LNCAP (cell line): Measurements from ENCODE around the gene SMARCC1.

Experiments used
- TF ChIP-seq, protein P1 (sequence below): fragments of 450-650 bp; IDR thresholded peaks from 2 replicates; pipeline ENCODE4 v1.5.1; 2017; ENCODE audit warnings: mild to moderate bottlenecking

The SMARCC1 gene

DNA sequence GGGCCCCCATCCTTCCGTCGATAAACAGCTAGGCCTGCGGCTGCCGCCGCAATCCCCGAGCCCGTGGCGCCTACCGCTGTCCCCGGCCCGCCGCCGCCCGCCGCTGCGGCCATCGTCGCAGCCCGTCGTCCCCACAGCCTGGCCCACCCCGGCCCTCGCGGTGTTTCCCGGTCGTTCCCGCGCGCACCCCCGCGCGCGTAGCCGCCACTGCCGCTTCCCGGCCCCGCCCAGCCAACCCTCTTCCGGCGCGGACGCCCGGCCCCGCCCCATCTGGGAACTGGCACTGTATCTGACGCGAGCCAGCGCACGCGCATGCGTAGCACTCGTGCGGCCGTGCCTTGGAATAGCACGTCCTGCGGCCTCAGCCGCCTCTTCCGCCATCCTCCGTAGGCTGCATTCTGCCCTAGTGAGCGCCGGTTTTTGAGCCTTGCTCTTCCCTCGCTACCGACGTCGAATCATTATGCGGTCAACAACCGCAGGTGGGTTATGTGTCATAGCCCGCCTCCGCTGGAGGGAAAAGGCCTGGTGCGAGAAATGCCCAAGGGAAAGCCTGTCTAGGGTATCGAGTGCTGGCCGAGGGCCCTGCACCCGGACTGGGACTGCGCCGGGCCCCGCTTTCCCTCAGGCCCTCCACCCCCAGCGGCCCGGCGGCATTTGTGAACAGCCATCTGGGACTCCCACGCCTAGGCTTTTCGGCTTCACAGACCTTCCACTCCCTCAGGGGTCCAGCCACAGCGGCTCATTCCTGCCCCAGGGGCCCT lies at the start of gene SMARCC1:
TSS of gene SMARCC1 (minus strand) at position 209 of the 761 bp plus-strand sequence. CDS start at position 113, 96 bp downstream.
- TF ChIP-seq, protein P1, sequence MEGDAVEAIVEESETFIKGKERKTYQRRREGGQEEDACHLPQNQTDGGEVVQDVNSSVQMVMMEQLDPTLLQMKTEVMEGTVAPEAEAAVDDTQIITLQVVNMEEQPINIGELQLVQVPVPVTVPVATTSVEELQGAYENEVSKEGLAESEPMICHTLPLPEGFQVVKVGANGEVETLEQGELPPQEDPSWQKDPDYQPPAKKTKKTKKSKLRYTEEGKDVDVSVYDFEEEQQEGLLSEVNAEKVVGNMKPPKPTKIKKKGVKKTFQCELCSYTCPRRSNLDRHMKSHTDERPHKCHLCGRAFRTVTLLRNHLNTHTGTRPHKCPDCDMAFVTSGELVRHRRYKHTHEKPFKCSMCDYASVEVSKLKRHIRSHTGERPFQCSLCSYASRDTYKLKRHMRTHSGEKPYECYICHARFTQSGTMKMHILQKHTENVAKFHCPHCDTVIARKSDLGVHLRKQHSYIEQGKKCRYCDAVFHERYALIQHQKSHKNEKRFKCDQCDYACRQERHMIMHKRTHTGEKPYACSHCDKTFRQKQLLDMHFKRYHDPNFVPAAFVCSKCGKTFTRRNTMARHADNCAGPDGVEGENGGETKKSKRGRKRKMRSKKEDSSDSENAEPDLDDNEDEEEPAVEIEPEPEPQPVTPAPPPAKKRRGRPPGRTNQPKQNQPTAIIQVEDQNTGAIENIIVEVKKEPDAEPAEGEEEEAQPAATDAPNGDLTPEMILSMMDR: no peak

DNA sequence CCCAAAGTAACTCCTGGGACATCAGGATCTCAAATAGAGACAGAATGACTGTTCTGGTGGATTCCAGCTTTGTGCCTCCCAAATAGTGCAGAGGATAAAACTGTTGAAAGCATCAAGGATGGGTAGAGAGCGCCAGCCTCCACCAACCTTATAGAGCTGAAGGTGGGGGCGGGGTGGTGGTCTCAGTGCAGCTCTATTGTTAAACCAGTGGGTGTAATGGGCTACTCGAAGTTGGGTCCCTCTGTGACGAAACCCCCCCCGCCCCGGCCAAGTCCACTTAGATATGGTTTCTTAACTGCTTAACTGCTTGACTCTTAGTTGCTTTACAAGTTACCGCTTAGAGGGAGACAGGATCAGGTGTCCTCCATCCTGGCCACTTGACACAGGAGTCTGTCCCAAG lies 43.9 kb upstream of the SMARCC1 start:
- TF ChIP-seq, protein P1: no peak

DNA sequence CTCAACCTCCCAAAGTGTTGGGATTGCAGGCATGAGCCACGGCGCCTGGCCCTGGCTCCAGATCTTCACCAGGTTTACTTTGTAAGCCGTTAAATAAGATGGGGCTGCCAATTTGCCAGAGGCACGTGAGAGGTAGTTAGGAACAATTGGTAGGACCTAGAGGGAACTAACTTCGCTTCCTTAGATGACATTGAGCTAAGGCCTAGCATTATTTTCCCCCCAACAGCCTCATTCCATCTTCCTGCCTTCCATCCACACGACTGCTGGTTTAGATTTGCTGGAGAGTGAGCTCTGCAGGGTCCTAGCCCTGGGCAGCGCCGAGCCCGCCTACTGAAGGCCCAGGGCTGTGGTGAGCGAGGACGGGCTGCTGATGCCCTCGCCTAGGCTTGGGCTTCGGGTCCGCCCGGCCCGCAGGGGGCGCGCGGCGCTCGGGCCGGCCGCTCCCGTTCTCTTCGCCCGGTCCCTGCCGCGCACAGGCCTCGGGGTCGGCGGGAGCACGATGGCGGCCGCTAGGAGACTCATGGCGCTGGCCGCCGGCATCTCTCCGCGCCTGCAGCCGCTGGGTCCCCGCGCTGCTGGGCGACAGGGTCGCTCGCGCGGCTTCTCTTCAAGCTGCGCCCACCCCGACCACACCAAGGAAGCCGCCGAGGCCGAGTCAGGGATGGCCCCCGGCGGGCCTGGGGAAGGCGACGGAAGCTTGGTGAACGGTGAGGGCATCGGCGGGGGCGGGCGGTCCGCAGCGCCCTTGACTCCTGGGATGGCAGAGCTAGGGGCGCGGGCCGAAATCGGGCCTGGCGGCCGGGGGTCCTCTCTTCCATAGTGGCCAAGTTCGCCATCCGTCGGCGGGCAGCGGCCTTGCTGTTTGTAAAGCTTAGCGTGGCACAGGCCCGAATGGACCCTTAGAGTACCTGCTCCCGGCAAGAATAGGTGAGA lies 43.1 kb upstream of the SMARCC1 start:
- TF ChIP-seq, protein P1: peak; percentile 95

DNA sequence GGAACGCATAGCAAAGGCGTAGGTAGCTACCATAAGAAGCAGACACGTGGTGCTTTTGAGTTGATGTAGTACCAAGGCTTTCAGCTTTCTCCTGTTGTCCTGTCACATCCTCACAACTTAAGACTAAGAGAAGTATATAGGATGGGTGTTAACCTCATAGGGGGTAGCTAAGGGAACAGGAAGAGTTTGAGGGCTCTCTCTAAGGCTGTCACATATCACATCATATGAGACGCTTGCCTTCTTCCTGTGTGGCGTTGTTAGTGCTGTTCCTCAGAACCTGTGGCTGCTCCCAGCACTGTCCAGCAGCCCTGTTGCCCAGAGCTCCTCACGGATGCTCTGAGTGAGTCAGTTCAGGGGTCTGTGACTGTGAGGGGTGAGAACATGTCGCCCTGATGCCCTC lies 35.9 kb upstream of the SMARCC1 start:
- TF ChIP-seq, protein P1: no peak

DNA sequence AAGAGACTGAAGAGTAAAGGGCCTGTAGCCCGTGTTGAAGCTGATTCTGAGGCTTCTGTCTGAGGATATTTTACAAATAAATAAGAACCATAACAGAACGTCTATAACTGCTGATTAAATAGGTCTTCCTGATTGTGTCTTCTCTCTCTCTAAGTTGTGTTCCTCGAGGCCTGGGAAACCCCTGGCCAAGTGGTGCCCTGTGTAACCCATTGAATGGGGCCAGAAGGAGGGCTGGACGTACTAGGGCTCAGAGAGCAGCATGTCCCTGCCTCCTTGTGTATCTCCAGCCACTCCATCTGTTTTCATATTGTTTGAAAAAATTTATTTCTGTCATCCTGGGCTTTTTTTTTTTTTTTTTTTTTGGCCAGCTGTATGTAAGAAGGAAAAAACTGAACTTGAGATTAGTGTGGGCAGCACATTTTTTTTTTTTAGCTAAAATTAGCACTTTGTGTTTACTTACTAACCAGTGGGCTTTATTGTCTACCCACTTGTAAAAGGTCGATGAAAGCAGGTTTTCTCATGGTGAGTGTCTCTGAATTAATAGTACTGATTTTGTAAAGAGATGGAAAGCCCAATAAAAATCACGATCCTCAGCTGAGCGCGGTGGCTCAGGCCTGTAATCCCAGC lies 32.0 kb upstream of the SMARCC1 start:
- TF ChIP-seq, protein P1: no peak

DNA sequence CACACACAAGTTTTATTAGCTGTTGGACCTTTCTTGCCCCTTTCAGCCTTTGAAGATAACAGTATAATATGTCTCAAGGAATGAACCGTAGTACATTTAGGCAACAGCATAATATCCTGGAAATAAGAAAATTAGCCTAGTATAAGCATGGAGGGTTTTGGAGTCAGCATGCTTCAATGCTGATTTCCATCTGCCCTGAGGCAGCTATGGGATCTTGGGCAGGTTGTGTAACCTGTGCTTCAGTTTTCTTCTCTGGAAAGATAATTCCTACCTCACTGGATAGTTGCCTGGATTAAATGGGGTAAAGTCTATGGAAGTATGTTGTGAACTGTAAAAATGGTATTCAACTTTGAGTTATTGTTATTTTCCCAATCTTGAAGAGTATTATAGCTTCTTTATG lies 22.9 kb upstream of the SMARCC1 start:
- TF ChIP-seq, protein P1: no peak

DNA sequence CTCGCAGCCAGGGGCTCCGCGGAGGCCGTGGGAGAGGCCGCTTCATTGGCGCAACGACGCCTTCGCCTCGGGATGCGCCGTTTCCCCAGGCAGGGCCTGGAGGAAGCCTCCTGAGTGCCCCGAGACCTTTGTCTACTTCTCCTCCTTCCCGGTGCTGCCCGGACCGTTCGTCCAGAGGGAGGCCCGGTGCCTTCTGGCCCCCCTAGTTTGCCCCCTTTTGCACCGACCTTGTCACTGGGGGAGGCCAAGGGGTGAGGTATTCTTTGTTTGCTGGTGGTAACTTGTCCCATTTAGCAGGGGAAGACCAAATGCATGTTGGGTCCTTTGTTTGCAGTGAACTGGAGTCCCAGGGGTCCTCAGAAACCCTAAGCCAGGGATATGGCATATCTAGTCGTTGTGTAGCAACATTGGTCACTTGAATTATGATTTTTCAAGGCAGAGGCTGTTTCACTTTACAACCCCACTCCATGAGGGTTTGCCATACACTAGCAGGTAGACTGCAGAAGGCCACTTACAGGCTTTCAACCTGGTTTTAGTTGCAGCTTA lies 21.9 kb upstream of the SMARCC1 start:
- TF ChIP-seq, protein P1: no peak
